Esophagus muscularis mucosa (tissue), 4 donors: ENCODE data around the gene ZC3H18. TPM values are rescaled to one million over a fixed set of nuclear protein-coding genes. Genes with fewer than 3 reads are reported as not detected.

Experiments
- DNase-seq: peaks from one replicate; pipeline ENCODE4 v3.0.0-alpha.2; 2017; ENCODE audit errors: extremely low spot score
- H3K27ac ChIP-seq, 4 donors: fragments of 200-600 bp; sonication (generic); replicated peaks in 1 of 4; 1 replicate in 3 of 4; 2 replicates in 1 of 4; pipeline ENCODE4 v1.5.1; 2016 to 2019; ENCODE audit warnings: mild to moderate bottlenecking in 1 of 4
- H3K27me3 ChIP-seq, 4 donors: fragments of 200-600 bp; sonication (generic); one replicate each; pipeline versions ENCODE4 v1.5.1 to v1.6.0; 2016 to 2019
- H3K36me3 ChIP-seq, 4 donors: fragments of 200-600 bp; sonication (generic); one replicate each; pipeline ENCODE4 v1.5.1; 2016 to 2019
- H3K4me1 ChIP-seq, 4 donors: fragments of 200-600 bp; sonication (generic); one replicate each; pipeline ENCODE4 v1.5.1; 2016 to 2019
- H3K4me3 ChIP-seq, 4 donors: fragments of 200-600 bp; sonication (generic); 1 replicate in 2 of 4; 2 replicates in 2 of 4; pipeline ENCODE4 v1.5.1; 2016 to 2019; ENCODE audit warnings: mild to moderate bottlenecking in 4 of 4, moderate library complexity in 1 of 4
- H3K9me3 ChIP-seq, 4 donors: fragments of 200-600 bp; sonication (generic); 1 replicate in 3 of 4; 2 replicates in 1 of 4; pipeline ENCODE4 v1.5.1; 2016 to 2019
- EP300 ChIP-seq: sonication (generic); formaldehyde crosslinking; IDR thresholded peaks from one replicate; pipeline ENCODE4 v1.6.1; 2017; ENCODE audit warnings: antibody characterized with exemption
- POLR2A ChIP-seq: fragments of 450-650 bp; IDR thresholded peaks from one replicate; pipeline ENCODE4 v1.6.1; 2017; ENCODE audit warnings: antibody characterized with exemption, moderate library complexity, mild to moderate bottlenecking, low read depth
- POLR2AphosphoS5 ChIP-seq, 2 donors: sonication (generic); formaldehyde crosslinking; IDR thresholded peaks; one replicate each; pipeline ENCODE4 v1.6.1; 2017; ENCODE audit warnings: antibody characterized with exemption in 2 of 2
- WGBS: methylation state at CpG from one replicate; pipeline ENCODE4 v1.1.5; 2018; 5-methylcytosine and 5-hydroxymethylcytosine counted together
- intact Hi-C: fragments of 100-400 bp; cut with DNase I; formaldehyde crosslinking; loops from one replicate; pipeline ENCODE4 v1.15.1; 2023
- total RNA-seq, 4 donors: library from RNA; depleted of rRNA; stranded (reverse); fragments of >200 nt; gene quantifications; one replicate each; pipeline versions ENCODE4 v1.1.0 to v1.2.1, GENCODE V29; 2016
- TF ChIP-seq, protein P1 (sequence below), 3 experiments: fragments of 200-600 bp in 2 of 3; fragments of 450-650 bp in 1 of 3; sonication (generic) in 2 of 3; IDR thresholded peaks; one replicate each; pipeline ENCODE4 v1.5.1; 2017 to 2019; ENCODE audit warnings: antibody characterized with exemption in 3 of 3, mild to moderate bottlenecking in 2 of 3, moderate library complexity in 1 of 3

ZC3H18 gene
- total RNA-seq, 4 donors from 2014 or later: 15.9 to 29.1 (median 26.6) TPM

- no peak for DNase-seq
- no peak for TF ChIP-seq POLR2A
- TF ChIP-seq EP300: no peak
- TF ChIP-seq, protein P1, sequence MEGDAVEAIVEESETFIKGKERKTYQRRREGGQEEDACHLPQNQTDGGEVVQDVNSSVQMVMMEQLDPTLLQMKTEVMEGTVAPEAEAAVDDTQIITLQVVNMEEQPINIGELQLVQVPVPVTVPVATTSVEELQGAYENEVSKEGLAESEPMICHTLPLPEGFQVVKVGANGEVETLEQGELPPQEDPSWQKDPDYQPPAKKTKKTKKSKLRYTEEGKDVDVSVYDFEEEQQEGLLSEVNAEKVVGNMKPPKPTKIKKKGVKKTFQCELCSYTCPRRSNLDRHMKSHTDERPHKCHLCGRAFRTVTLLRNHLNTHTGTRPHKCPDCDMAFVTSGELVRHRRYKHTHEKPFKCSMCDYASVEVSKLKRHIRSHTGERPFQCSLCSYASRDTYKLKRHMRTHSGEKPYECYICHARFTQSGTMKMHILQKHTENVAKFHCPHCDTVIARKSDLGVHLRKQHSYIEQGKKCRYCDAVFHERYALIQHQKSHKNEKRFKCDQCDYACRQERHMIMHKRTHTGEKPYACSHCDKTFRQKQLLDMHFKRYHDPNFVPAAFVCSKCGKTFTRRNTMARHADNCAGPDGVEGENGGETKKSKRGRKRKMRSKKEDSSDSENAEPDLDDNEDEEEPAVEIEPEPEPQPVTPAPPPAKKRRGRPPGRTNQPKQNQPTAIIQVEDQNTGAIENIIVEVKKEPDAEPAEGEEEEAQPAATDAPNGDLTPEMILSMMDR (IDR thresholded peaks at IDR 0.05): no peak
- TF ChIP-seq POLR2AphosphoS5 (IDR thresholded peaks at IDR 0.05): no peak
- no peak overlapping the region for H3K4me3 ChIP-seq
- peaks cover 0 to 9% (median 3%) of the 10 kb centered on the region in 4 donors for H3K4me1 ChIP-seq
- peaks cover 47 to 80% (median 74%) of the 10 kb centered on the region in 4 donors for H3K36me3 ChIP-seq
- H3K27me3 ChIP-seq: no peaks in the 10 kb centered on the region
- intact Hi-C loops: no loop called here
- H3K9me3 ChIP-seq: no peaks in the 10 kb centered on the region
- 80% methylated on average over 6 of the region's 6 CpGs for WGBS
- H3K27ac ChIP-seq: no peak overlapping the region
Observed at GRCh38 chr16:88584676-88585075, 14.5 kb downstream of the ZC3H18 start.

DNA sequence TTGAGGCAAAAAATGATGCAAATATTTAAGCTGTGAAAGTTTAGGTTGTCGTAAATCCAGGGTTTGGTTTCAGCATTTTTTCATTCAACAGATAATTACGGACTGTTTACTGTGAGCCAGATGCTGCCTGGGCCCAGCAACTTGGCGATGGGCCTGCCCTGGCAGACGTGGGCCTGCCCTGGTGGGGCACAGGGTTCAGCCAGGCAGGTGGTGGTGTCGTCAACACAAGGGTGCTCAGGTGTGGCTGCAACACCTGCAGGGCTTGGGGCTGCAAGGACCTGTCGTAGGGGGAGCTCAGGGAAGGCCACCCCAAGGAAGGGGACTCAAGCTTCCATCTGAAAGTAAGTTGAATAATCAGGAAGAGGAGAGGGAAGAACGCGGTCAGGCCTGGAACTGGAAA, 15.1 kb downstream of the ZC3H18 start:
- Histone ChIP-seq H3K27ac (no peak overlapping the region), H3K9me3 (no peaks in the 10 kb centered on the region), H3K27me3 (no peaks in the 10 kb centered on the region), H3K4me3 (no peak overlapping the region), H3K4me1 (peaks cover 0 to 8% (median 2%) of the 10 kb centered on the region in 4 donors), H3K36me3 (peaks cover 50 to 82% (median 74%) of the 10 kb centered on the region in 4 donors)
- TF ChIP-seq POLR2A: no peak
- TF ChIP-seq, protein P1 (IDR thresholded peaks at IDR 0.05): no peak
- WGBS: 76% methylated on average over 8 of the region's 8 CpGs
- no peak for DNase-seq
- intact Hi-C loops: no loop called here

- WGBS: 84% methylated on average over 13 of the region's 13 CpGs
- no peak for TF ChIP-seq POLR2AphosphoS5 (IDR thresholded peaks at IDR 0.05)
- TF ChIP-seq EP300: no peak
- TF ChIP-seq, protein P1 (IDR thresholded peaks at IDR 0.05): no peak
- no peak for TF ChIP-seq POLR2A
- intact Hi-C loops: no loop called here
- Histone ChIP-seq H3K36me3 (peaks cover 42 to 82% (median 70%) of the 10 kb centered on the region in 4 donors), H3K27ac (no peak overlapping the region), H3K27me3 (no peaks in the 10 kb centered on the region), H3K4me1 (peaks cover 0 to 8% (median 2%) of the 10 kb centered on the region in 4 donors), H3K9me3 (no peaks in the 10 kb centered on the region), H3K4me3 (no peak overlapping the region)
- no peak for DNase-seq
Observed at GRCh38 chr16:88585927-88586581, 15.9 kb downstream of the ZC3H18 start.

- Histone ChIP-seq H3K27ac (no peak overlapping the region), H3K4me1 (peaks cover 0 to 8% (median 4%) of the 10 kb centered on the region in 4 donors), H3K9me3 (no peaks in the 10 kb centered on the region), H3K27me3 (no peaks in the 10 kb centered on the region), H3K4me3 (no peak overlapping the region), H3K36me3 (peaks cover 37 to 71% (median 60%) of the 10 kb centered on the region in 4 donors)
- DNase-seq: no peak
- intact Hi-C loops: no loop called here
- 93% methylated on average over 4 of the region's 4 CpGs for WGBS
- TF ChIP-seq POLR2AphosphoS5 (IDR thresholded peaks at IDR 0.05) (no peak), EP300 (no peak), POLR2A (no peak)
- TF ChIP-seq, protein P1 (IDR thresholded peaks at IDR 0.05): no peak
Observed at GRCh38 chr16:88588148-88588547, 17.9 kb downstream of the ZC3H18 start.

- Histone ChIP-seq H3K27ac (no peak overlapping the region), H3K4me1 (peaks cover 0 to 8% (median 4%) of the 10 kb centered on the region in 4 donors), H3K4me3 (no peak overlapping the region), H3K27me3 (no peaks in the 10 kb centered on the region), H3K36me3 (peaks cover 35 to 71% (median 55%) of the 10 kb centered on the region in 4 donors), H3K9me3 (no peaks in the 10 kb centered on the region)
- intact Hi-C loops: no loop called here
- WGBS: 86% methylated on average over 6 of the region's 6 CpGs
- no peak for DNase-seq
- TF ChIP-seq POLR2AphosphoS5 (IDR thresholded peaks at IDR 0.05) (no peak), EP300 (no peak), POLR2A (no peak)
- TF ChIP-seq, protein P1 (IDR thresholded peaks at IDR 0.05): no peak
Observed at GRCh38 chr16:88588754-88589153, 18.6 kb downstream of the ZC3H18 start.
